Esophagus muscularis mucosa (tissue), 4 donors: ENCODE results near the gene GTPBP3. TPM values are rescaled to one million over a fixed set of nuclear protein-coding genes. Genes with fewer than 3 reads are reported as not detected.

Experiments
- DNase-seq: peaks from one replicate; pipeline ENCODE4 v3.0.0-alpha.2; 2017; ENCODE audit errors: extremely low spot score
- H3K27ac ChIP-seq, 4 donors: fragments of 200-600 bp; sonication (generic); replicated peaks in 1 of 4; 1 replicate in 3 of 4; 2 replicates in 1 of 4; pipeline ENCODE4 v1.5.1; 2016 to 2019; ENCODE audit warnings: mild to moderate bottlenecking in 1 of 4
- H3K27me3 ChIP-seq, 4 donors: fragments of 200-600 bp; sonication (generic); one replicate each; pipeline versions ENCODE4 v1.5.1 to v1.6.0; 2016 to 2019
- H3K36me3 ChIP-seq, 4 donors: fragments of 200-600 bp; sonication (generic); one replicate each; pipeline ENCODE4 v1.5.1; 2016 to 2019
- H3K4me1 ChIP-seq, 4 donors: fragments of 200-600 bp; sonication (generic); one replicate each; pipeline ENCODE4 v1.5.1; 2016 to 2019
- H3K4me3 ChIP-seq, 4 donors: fragments of 200-600 bp; sonication (generic); 1 replicate in 2 of 4; 2 replicates in 2 of 4; pipeline ENCODE4 v1.5.1; 2016 to 2019; ENCODE audit warnings: mild to moderate bottlenecking in 4 of 4, moderate library complexity in 1 of 4
- H3K9me3 ChIP-seq, 4 donors: fragments of 200-600 bp; sonication (generic); 1 replicate in 3 of 4; 2 replicates in 1 of 4; pipeline ENCODE4 v1.5.1; 2016 to 2019
- CTCF ChIP-seq, 3 experiments: fragments of 200-600 bp in 2 of 3; fragments of 450-650 bp in 1 of 3; sonication (generic) in 2 of 3; IDR thresholded peaks; one replicate each; pipeline ENCODE4 v1.5.1; 2017 to 2019; ENCODE audit warnings: antibody characterized with exemption in 3 of 3, mild to moderate bottlenecking in 2 of 3, moderate library complexity in 1 of 3
- EP300 ChIP-seq: sonication (generic); formaldehyde crosslinking; IDR thresholded peaks from one replicate; pipeline ENCODE4 v1.6.1; 2017; ENCODE audit warnings: antibody characterized with exemption
- POLR2A ChIP-seq: fragments of 450-650 bp; IDR thresholded peaks from one replicate; pipeline ENCODE4 v1.6.1; 2017; ENCODE audit warnings: antibody characterized with exemption, moderate library complexity, mild to moderate bottlenecking, low read depth
- POLR2AphosphoS5 ChIP-seq, 2 donors: sonication (generic); formaldehyde crosslinking; IDR thresholded peaks; one replicate each; pipeline ENCODE4 v1.6.1; 2017; ENCODE audit warnings: antibody characterized with exemption in 2 of 2
- WGBS: methylation state at CpG from one replicate; pipeline ENCODE4 v1.1.5; 2018; 5-methylcytosine and 5-hydroxymethylcytosine counted together
- intact Hi-C: fragments of 100-400 bp; cut with DNase I; formaldehyde crosslinking; loops from one replicate; pipeline ENCODE4 v1.15.1; 2023
- total RNA-seq, 4 donors: library from RNA; depleted of rRNA; stranded (reverse); fragments of >200 nt; gene quantifications; one replicate each; pipeline versions ENCODE4 v1.1.0 to v1.2.1, GENCODE V29; 2016

The GTPBP3 gene
- total RNA-seq, 4 donors from 2014 or later: 8.7 to 13.3 (median 10.2) TPM

DNA sequence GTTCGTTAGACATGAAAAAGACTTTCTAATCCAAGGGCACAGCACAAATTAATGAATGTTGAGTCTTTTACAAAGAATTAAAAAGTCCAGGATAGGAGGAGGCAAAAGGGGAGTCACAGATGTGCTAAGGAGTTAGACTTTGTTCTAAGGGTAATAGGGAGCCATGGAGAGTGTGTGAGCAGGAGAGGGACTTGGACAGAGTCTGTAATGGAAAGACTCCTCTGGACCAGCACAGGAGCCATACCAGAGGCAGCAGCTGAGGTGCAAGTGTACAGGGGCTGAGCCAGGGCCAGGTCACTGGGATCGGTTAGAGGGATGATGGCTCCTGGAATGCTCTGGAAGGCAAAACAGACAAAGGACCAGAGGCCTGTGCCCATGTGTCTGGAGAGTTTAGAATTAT is 10.5 kb downstream of the GTPBP3 start:
- Histone ChIP-seq H3K4me1 (peaks cover 31 to 47% (median 40%) of the 10 kb centered on the region in 4 donors), H3K4me3 (no peak overlapping the region), H3K36me3 (no peaks in the 10 kb centered on the region), H3K27ac (peak overlapping the region; percentile 38 to 69 (median 50)), H3K27me3 (peaks cover 0 to 39% (median 0%) of the 10 kb centered on the region in 4 donors), H3K9me3 (no peaks in the 10 kb centered on the region)
- TF ChIP-seq POLR2AphosphoS5 (IDR thresholded peaks at IDR 0.05) (no peak), CTCF (IDR thresholded peaks at IDR 0.05) (no peak), EP300 (no peak), POLR2A (no peak)
- 65% methylated on average over 2 of the region's 2 CpGs for WGBS
- no peak for DNase-seq
- intact Hi-C loops: loop anchor here (2.0 to 5.0 kb wide), 2 partner anchors 39 to 119 kb away; no protein-coding TSS in a partner anchor

GRCh38 chr19:17348700-17349099 is 11.3 kb downstream of the GTPBP3 start:
- no peaks in the 10 kb centered on the region for H3K9me3 ChIP-seq
- H3K27me3 ChIP-seq: peaks cover 0 to 47% (median 0%) of the 10 kb centered on the region in 4 donors
- H3K27ac ChIP-seq: peak overlapping the region; percentile 31 to 69 (median 50)
- no peak for DNase-seq
- WGBS: 20% methylated on average over 1 of the region's 12 CpGs
- peak; percentile 49 to 50 for TF ChIP-seq POLR2AphosphoS5 (IDR thresholded peaks at IDR 0.05)
- no peak for TF ChIP-seq CTCF (IDR thresholded peaks at IDR 0.05)
- no peak for TF ChIP-seq EP300
- TF ChIP-seq POLR2A: no peak
- peaks cover 36 to 49% (median 44%) of the 10 kb centered on the region in 4 donors for H3K4me1 ChIP-seq
- intact Hi-C loops: loop anchor here (5.0 kb wide), 1 partner anchor 119 kb away; no protein-coding TSS in a partner anchor
- H3K36me3 ChIP-seq: no peaks in the 10 kb centered on the region
- no peak overlapping the region for H3K4me3 ChIP-seq

- Histone ChIP-seq H3K27ac (no peak overlapping the region), H3K4me3 (no peak overlapping the region), H3K4me1 (peaks cover 29 to 40% (median 35%) of the 10 kb centered on the region in 4 donors), H3K27me3 (peaks cover 0 to 47% (median 0%) of the 10 kb centered on the region in 4 donors), H3K36me3 (no peaks in the 10 kb centered on the region), H3K9me3 (no peaks in the 10 kb centered on the region)
- TF ChIP-seq CTCF (IDR thresholded peaks at IDR 0.05): no peak
- no peak for TF ChIP-seq EP300
- TF ChIP-seq POLR2AphosphoS5 (IDR thresholded peaks at IDR 0.05): no peak
- TF ChIP-seq POLR2A: no peak
- WGBS: 91% methylated on average over 45 of the region's 45 CpGs
- intact Hi-C loops: no loop called here
- no peak for DNase-seq
Observed at GRCh38 chr19:17351815-17352435, 14.6 kb downstream of the GTPBP3 start.

- H3K27ac ChIP-seq: no peak overlapping the region
- H3K27me3 ChIP-seq: peaks cover 0 to 47% (median 0%) of the 10 kb centered on the region in 4 donors
- no peak for DNase-seq
- H3K4me3 ChIP-seq: no peak overlapping the region
- 49% methylated on average over 14 of the region's 14 CpGs for WGBS
- H3K9me3 ChIP-seq: no peaks in the 10 kb centered on the region
- intact Hi-C loops: no loop called here
- H3K36me3 ChIP-seq: no peaks in the 10 kb centered on the region
- TF ChIP-seq EP300 (no peak), POLR2AphosphoS5 (IDR thresholded peaks at IDR 0.05) (no peak), CTCF (IDR thresholded peaks at IDR 0.05) (no peak), POLR2A (no peak)
- peaks cover 20 to 35% (median 29%) of the 10 kb centered on the region in 4 donors for H3K4me1 ChIP-seq
Observed at GRCh38 chr19:17352608-17353280, 15.4 kb downstream of the GTPBP3 start.
